ENCODE measurements around the gene ZC3H10.
A peak's percentile ranks its signal among the peaks of the same experiment; 100 is the strongest.

The ZC3H10 gene

DNA sequence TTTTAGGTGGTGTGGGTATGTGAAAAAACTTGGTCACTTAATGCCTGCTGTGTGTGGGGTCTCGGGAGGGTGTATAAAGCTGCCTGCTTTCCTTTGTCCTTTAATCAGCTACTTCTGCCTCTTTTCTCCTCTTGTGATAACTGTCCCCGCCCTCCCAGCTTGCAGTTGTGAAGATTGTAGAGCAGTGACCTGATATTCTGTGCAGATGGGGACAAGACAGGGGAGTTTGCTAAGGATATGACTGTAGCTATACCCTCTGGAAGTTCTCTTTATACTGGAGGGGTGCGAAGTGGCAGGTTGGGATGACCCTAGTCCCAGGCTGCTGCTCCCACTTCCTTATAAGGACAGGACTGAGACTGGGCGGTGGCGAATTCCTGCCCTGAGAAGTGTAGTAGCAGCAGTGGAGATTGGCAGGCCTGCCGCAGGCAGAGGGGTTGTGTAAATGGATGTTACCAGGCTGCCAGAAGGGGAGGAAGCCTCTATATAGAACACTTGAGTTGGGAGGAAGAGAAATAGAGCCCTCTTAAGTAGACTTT is 40.9 kb downstream of the ZC3H10 start:
- TF ChIP-seq TAF1 (IDR thresholded peaks at IDR 0.05; ENCODE audit: low read depth): peak; percentile 13; the same call in 1 of the 2 replicates
- 0 out of 2 replicates have a peak, but pooled peaks have one; percentile 28 for TF ChIP-seq EP300 (IDR thresholded peaks at IDR 0.05; ENCODE audit: borderline replicate concordance)
- TF ChIP-seq FOXM1 (IDR thresholded peaks at IDR 0.05; ENCODE audit: borderline replicate concordance, low read depth): no peak
- TF ChIP-seq ZBTB7A (IDR thresholded peaks at IDR 0.05; ENCODE audit: low read depth): 0 out of 2 replicates have a peak, but pooled peaks have one; percentile 19
- TF ChIP-seq TCF12 (IDR thresholded peaks at IDR 0.05; ENCODE audit: low read depth): 0 out of 2 replicates have a peak, but pooled peaks have one; percentile 9
- TF ChIP-seq, protein P1, sequence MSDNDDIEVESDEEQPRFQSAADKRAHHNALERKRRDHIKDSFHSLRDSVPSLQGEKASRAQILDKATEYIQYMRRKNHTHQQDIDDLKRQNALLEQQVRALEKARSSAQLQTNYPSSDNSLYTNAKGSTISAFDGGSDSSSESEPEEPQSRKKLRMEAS (IDR thresholded peaks at IDR 0.05): no peak
- TF ChIP-seq CREB1 (IDR thresholded peaks at IDR 0.05; ENCODE audit: low read depth): no peak
- peak; percentile 70 for TF ChIP-seq TEAD4 (IDR thresholded peaks at IDR 0.05)
- TF ChIP-seq NFIC (IDR thresholded peaks at IDR 0.05): no peak

DNA sequence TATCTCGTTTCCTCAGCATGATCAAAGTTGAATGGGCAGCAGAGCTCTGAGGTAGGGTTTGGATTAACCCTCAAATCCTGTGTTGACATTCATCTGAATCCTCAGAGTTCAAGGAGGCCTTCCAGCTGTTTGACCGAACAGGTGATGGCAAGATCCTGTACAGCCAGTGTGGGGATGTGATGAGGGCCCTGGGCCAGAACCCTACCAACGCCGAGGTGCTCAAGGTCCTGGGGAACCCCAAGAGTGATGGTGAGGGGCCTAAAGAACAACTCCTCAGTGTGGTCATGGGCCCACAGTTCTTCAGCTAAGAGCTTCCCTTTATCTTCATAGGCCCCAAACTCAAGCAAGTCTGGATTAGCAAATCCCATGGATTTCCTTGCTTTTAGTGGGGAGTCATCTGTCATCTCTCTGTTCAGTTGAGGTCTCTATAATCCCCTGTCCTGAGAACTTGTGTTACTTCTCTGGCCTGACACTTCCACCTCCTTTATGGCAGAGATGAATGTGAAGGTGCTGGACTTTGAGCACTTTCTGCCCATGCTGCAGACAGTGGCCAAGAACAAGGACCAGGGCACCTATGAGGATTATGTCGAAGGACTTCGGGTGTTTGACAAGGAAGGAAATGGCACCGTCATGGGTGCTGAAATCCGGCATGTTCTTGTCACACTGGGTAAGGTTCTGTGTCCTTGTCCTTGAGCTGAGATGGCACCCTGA is 41.6 kb downstream of the ZC3H10 start:
- TF ChIP-seq EP300 (IDR thresholded peaks at IDR 0.05; ENCODE audit: borderline replicate concordance): no peak; the same call in 1 of the 2 replicates
- TF ChIP-seq, protein P2, sequence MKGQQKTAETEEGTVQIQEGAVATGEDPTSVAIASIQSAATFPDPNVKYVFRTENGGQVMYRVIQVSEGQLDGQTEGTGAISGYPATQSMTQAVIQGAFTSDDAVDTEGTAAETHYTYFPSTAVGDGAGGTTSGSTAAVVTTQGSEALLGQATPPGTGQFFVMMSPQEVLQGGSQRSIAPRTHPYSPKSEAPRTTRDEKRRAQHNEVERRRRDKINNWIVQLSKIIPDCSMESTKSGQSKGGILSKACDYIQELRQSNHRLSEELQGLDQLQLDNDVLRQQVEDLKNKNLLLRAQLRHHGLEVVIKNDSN (IDR thresholded peaks at IDR 0.05): no peak
- no peak for TF ChIP-seq YY1 (IDR thresholded peaks at IDR 0.05; ENCODE audit: low read depth)
- no peak for TF ChIP-seq CREB1 (IDR thresholded peaks at IDR 0.05; ENCODE audit: low read depth)
- no peak for TF ChIP-seq TAF1 (IDR thresholded peaks at IDR 0.05; ENCODE audit: low read depth)
- no peak for TF ChIP-seq EGR1 (IDR thresholded peaks at IDR 0.05)
- no peak for TF ChIP-seq NFIC (IDR thresholded peaks at IDR 0.05)
- no peak for TF ChIP-seq CEBPB (IDR thresholded peaks at IDR 0.05)
- TF ChIP-seq, protein P1 (IDR thresholded peaks at IDR 0.05): no peak
- TF ChIP-seq TEAD4 (IDR thresholded peaks at IDR 0.05): no peak
- no peak for TF ChIP-seq TCF12 (IDR thresholded peaks at IDR 0.05; ENCODE audit: low read depth)
- TF ChIP-seq, protein P3, sequence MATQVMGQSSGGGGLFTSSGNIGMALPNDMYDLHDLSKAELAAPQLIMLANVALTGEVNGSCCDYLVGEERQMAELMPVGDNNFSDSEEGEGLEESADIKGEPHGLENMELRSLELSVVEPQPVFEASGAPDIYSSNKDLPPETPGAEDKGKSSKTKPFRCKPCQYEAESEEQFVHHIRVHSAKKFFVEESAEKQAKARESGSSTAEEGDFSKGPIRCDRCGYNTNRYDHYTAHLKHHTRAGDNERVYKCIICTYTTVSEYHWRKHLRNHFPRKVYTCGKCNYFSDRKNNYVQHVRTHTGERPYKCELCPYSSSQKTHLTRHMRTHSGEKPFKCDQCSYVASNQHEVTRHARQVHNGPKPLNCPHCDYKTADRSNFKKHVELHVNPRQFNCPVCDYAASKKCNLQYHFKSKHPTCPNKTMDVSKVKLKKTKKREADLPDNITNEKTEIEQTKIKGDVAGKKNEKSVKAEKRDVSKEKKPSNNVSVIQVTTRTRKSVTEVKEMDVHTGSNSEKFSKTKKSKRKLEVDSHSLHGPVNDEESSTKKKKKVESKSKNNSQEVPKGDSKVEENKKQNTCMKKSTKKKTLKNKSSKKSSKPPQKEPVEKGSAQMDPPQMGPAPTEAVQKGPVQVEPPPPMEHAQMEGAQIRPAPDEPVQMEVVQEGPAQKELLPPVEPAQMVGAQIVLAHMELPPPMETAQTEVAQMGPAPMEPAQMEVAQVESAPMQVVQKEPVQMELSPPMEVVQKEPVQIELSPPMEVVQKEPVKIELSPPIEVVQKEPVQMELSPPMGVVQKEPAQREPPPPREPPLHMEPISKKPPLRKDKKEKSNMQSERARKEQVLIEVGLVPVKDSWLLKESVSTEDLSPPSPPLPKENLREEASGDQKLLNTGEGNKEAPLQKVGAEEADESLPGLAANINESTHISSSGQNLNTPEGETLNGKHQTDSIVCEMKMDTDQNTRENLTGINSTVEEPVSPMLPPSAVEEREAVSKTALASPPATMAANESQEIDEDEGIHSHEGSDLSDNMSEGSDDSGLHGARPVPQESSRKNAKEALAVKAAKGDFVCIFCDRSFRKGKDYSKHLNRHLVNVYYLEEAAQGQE (IDR thresholded peaks at IDR 0.05; ENCODE audit: low read depth): no peak
- no peak for TF ChIP-seq FOXM1 (IDR thresholded peaks at IDR 0.05; ENCODE audit: borderline replicate concordance, low read depth)
- no peak for TF ChIP-seq ZBTB7A (IDR thresholded peaks at IDR 0.05; ENCODE audit: low read depth)
- TF ChIP-seq RAD21 (IDR thresholded peaks at IDR 0.05; ENCODE audit: low read depth): no peak

DNA sequence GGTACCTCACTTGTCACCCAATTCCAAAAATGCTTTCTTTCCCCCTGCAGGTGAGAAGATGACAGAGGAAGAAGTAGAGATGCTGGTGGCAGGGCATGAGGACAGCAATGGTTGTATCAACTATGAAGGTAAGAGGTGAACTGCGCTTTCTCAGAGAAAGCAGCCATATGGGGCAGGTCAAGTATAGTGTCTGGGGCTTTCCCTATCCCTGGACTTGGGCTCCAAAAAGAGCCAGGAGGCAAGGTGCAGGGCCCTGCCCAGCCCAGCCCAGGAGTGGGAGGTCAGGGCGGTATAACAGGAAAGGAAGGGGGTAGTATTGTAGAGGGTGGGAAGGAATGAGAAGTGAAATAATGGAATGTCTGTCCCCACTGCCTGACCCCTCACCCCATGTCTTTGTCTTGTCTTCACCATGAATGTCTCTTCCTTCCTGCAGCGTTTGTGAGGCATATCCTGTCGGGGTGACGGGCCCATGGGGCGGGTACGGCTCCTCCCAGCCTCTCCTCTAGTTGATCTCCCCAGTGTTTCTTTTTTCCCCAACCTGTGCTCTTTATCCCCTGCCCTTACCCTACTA is 42.2 kb downstream of the ZC3H10 start:
- TF ChIP-seq ZBTB7A (IDR thresholded peaks at IDR 0.05; ENCODE audit: low read depth) (no peak), TCF12 (IDR thresholded peaks at IDR 0.05; ENCODE audit: low read depth) (no peak), EP300 (IDR thresholded peaks at IDR 0.05; ENCODE audit: borderline replicate concordance) (no peak), TEAD4 (IDR thresholded peaks at IDR 0.05) (no peak), CREB1 (IDR thresholded peaks at IDR 0.05; ENCODE audit: low read depth) (no peak), FOXM1 (IDR thresholded peaks at IDR 0.05; ENCODE audit: borderline replicate concordance, low read depth) (no peak), CEBPB (IDR thresholded peaks at IDR 0.05) (no peak), EGR1 (IDR thresholded peaks at IDR 0.05) (no peak), YY1 (IDR thresholded peaks at IDR 0.05; ENCODE audit: low read depth) (no peak)
- TF ChIP-seq, protein P2 (IDR thresholded peaks at IDR 0.05): no peak
- TF ChIP-seq, protein P1 (IDR thresholded peaks at IDR 0.05): no peak
- TF ChIP-seq, protein P3 (IDR thresholded peaks at IDR 0.05; ENCODE audit: low read depth): no peak

DNA sequence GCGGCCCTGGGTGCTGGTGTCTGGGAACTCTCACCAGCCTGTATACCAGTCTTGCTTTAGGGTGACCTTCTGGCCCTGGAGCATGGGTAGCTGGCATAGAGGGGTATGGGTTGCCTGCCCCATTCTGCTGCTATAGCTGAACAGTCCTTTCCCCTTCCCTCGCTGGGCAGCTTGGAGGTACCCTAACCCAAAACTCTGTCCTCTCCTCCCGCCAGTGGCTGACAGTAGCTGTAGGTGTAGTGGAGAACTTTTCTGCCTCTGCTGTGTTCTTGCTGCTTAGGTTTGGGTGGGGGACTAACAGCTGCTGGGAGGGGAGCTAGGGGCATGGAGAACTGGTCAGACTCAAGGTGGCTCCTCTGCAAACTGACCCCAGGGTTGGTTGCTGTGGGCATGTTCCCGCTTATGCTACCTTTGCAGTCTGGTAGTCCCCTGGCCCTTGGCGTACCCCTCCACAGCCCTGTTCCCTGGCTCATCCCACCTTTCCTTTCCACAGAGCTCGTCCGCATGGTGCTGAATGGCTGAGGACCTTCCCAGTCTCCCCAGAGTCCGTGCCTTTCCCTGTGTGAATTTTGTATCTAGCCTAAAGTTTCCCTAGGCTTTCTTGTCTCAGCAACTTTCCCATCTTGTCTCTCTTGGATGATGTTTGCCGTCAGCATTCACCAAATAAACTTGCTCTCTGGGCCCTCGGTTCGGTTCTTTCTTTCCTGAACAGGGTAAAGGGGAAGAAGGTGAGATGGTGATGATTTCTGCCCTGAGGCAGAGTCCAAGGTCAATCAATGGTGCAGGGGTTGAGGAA is 43.0 kb downstream of the ZC3H10 start:
- TF ChIP-seq, protein P3 (IDR thresholded peaks at IDR 0.05; ENCODE audit: low read depth): no peak
